GM19328 (cell line): ENCODE data around the gene ZNF287.

ENCODE experiments used
- ATAC-seq: cut with Tn5 transposase; IDR thresholded peaks from one replicate; pipeline ENCODE4 v1.9.1; 2021; ENCODE audit warnings: mild to moderate bottlenecking, moderate library complexity; ENCODE audit not compliant: unreplicated experiment

The ZNF287 gene

DNA sequence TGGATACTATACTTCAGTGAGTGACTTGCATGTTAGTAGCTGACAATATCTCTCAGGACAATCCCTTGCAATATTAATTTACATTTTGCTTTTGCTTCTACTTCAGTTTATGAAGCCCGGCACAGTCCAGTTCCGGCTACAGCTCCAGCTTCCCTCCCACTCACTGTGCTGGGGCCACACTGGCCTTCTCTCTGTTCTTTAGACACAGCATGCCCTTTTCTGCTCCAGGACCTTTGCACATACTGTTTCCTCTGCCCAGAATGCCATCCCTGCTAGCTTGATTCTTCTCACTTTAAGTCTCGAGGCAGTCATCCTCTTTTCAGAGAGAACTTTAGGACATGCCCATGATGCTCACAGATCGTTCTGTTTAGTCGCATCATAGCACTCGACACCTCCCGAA, 51.5 kb downstream of the ZNF287 start:
- no peak for ATAC-seq

GRCh38 chr17:16516594-16517051, 52.4 kb downstream of the ZNF287 start:
- no peak for ATAC-seq

DNA sequence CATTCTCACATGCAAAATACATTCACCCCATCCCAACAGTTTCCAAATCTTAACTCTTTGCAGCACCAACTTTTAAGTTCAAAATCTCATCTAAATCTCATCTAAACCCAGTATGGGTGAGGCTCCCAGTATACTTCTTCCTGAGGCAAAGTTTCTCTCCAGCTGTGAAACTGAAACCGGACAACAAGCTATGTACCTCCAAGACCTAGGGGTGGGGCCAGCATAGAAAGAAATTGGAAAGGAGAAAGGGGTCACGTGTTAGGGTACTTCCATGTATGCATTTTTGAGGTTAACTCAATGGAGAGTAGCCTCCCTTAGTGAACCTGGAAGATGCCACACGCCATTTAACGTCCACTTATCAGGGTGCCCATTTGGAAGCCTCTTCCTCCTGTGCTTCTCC, 53.1 kb downstream of the ZNF287 start:
- ATAC-seq: no peak

DNA sequence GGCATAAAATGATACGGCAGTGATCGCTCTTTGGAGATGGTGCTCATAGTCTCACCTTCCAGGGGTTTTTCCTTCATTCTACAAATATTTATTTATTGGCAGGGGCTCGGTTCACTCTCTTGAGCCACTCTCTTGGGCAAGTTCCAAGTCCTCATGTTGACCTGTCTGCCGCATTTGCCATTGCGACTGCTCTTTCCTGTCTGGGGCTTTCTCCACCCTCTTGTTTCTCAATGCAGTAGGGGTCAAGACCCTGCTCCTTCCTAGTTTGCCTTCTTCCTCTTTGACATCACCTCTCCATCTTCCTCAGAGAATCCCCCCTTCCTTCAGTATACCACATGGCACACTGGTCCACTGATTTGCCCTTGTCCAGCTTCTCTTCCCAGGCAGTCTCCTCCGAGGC, 55.1 kb downstream of the ZNF287 start:
- no peak for ATAC-seq

GRCh38 chr17:16512011-16512410, 57.0 kb downstream of the ZNF287 start:
- ATAC-seq: no peak

- no peak for ATAC-seq
Observed at GRCh38 chr17:16511593-16511992, 57.4 kb downstream of the ZNF287 start.

GRCh38 chr17:16507918-16508533, 61.0 kb downstream of the ZNF287 start:
- no peak for ATAC-seq

- ATAC-seq: no peak
Observed at GRCh38 chr17:16506188-16506587, 62.8 kb downstream of the ZNF287 start.

DNA sequence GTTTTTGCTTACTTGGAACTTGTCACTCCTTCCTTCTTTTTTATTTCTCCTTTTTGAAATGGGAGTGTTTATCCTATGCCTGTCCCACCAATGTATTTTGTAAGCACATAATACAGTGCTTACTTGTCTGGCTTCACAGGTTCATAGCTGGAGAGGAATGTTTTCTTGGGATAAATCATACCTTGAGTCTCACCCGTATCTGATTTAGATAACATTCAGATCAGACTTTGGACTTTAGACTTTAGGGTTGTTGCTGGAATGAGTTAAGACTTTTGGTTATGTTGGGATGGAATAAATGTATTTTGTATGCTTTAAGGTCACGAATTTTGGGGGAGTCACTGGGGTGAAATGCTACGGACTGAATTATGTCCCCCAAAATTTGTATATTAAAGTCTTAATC, 64.0 kb downstream of the ZNF287 start:
- no peak for ATAC-seq
